Fibroblast of lung (primary cell): ENCODE measurements around the gene TMEM248. TPM values are rescaled to one million over a fixed set of nuclear protein-coding genes. Genes with fewer than 3 reads are reported as not detected.

Experiments used
- DNase-seq, 2 donors: peaks; one replicate each; pipeline versions ENCODE4 v3.0.0 to v3.0.0-alpha.2; 2010; ENCODE audit warnings: low read depth in 2 of 2
- H2AFZ ChIP-seq: 2 replicates; pipeline ENCODE4 v1.5.1; 2012; ENCODE audit warnings: low read length, control low read depth, inconsistent platforms
- H3K27ac ChIP-seq: 2 replicates; pipeline ENCODE4 v1.5.1; 2011; ENCODE audit warnings: low read length, control low read depth; ENCODE audit not compliant: insufficient read depth
- H3K27me3 ChIP-seq: 2 replicates; pipeline ENCODE4 v1.5.1; 2011; ENCODE audit warnings: mild to moderate bottlenecking, low read length; ENCODE audit not compliant: control insufficient read depth, insufficient read depth
- H3K36me3 ChIP-seq: 2 replicates; pipeline ENCODE4 v1.5.1; 2011; ENCODE audit warnings: low read length; ENCODE audit not compliant: control insufficient read depth, insufficient read depth
- H3K4me1 ChIP-seq: 2 replicates; pipeline ENCODE4 v1.5.1; 2011; ENCODE audit warnings: low read length; ENCODE audit not compliant: control insufficient read depth, insufficient read depth; ENCODE audit errors: extremely low read depth
- H3K4me2 ChIP-seq: 2 replicates; pipeline ENCODE4 v1.5.1; 2011; ENCODE audit warnings: low read length, control low read depth; ENCODE audit not compliant: insufficient read depth; ENCODE audit errors: extremely low read depth
- H3K4me3 ChIP-seq, 4 experiments: fragments of 200-600 bp in 1 of 4; sonication (generic) in 1 of 4; replicated peaks in 1 of 4; 2 replicates each; pipeline ENCODE4 v1.5.1; 2011 to 2016; ENCODE audit warnings: low read length in 4 of 4, low read depth in 3 of 4, mild to moderate bottlenecking in 3 of 4, control low read depth in 2 of 4, inconsistent platforms in 1 of 4, mixed read lengths in 1 of 4; ENCODE audit not compliant: insufficient read depth in 1 of 4; ENCODE audit errors: control extremely low read depth in 1 of 4
- H3K79me2 ChIP-seq: 2 replicates; pipeline ENCODE4 v1.5.1; 2012; ENCODE audit warnings: mild to moderate bottlenecking, low read length, inconsistent platforms; ENCODE audit not compliant: control insufficient read depth, insufficient read depth
- H3K9ac ChIP-seq: 2 replicates; pipeline ENCODE4 v1.5.1; 2011; ENCODE audit warnings: mild to moderate bottlenecking, low read length, control low read depth; ENCODE audit not compliant: insufficient read depth
- H3K9me3 ChIP-seq: 2 replicates; pipeline ENCODE4 v1.5.1; 2012; ENCODE audit warnings: low read depth, low read length; ENCODE audit not compliant: control insufficient read depth, insufficient read depth
- H4K20me1 ChIP-seq: 2 replicates; pipeline ENCODE4 v1.5.1; 2011; ENCODE audit warnings: low read length; ENCODE audit not compliant: control insufficient read depth, insufficient read depth; ENCODE audit errors: extremely low read depth
- CTCF ChIP-seq, 2 donors: IDR thresholded peaks in 1 of 2; conservative IDR thresholded peaks in 1 of 2; 1 replicate in 1 of 2; 2 replicates in 1 of 2; pipeline ENCODE4 v1.5.1; 2011 to 2012; ENCODE audit warnings: low read length in 2 of 2, control low read depth in 1 of 2, inconsistent platforms in 1 of 2, low read depth in 1 of 2, mild to moderate bottlenecking in 1 of 2
- EZH2 ChIP-seq: IDR thresholded peaks from 2 replicates; pipeline ENCODE4 v1.5.1; 2012; ENCODE audit warnings: low read length, control low read depth, mild to moderate bottlenecking; ENCODE audit errors: missing control alignments
- polyA plus RNA-seq, 2 donors: library from polyadenylated mRNA; depleted of rRNA in 1 of 2; stranded (reverse) in 1 of 2; unstranded in 1 of 2; fragments of >200 nt; gene quantifications; 2 replicates each; pipeline ENCODE4 v1.2.1, GENCODE V29; 2011 to 2012; ENCODE audit warnings: missing spikeins in 1 of 2
- total RNA-seq: library from RNA; depleted of rRNA; stranded (reverse); fragments of >200 nt; gene quantifications from 2 replicates; pipeline ENCODE4 v1.2.1, GENCODE V29; 2014

The TMEM248 gene
- total and polyA plus RNA-seq, 2 donors (not counting 1 experiment from before 2014, with no cell fraction given) = 65.7 to 162 TPM

DNA sequence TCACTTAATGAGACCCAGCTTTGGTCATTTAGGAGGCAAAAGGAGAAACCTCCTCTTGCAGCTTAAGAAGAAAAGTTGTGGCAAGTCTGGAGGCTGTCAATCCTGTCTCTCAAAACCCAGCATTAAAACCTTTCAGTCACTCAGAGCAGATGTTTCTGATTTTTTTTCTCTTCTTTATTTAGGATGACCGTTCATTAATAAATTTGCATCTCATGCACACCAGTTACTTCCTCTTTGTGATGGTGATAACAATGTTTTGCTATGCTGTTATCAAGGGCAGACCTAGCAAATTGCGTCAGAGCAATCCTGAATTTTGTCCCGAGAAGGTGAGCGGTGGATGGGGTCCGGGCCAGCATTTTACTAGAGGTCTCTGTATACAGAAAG lies 32.0 kb downstream of the TMEM248 start:
- Histone ChIP-seq H3K9me3 (no peaks in the 10 kb centered on the region), H3K27me3 (no peaks in the 10 kb centered on the region), H3K36me3 (peaks cover 15% of the 10 kb centered on the region), H3K9ac (no peak overlapping the region), H4K20me1 (no peaks in the 10 kb centered on the region), H3K4me2 (peak overlapping the region; percentile 68), H3K27ac (peak overlapping the region; percentile 54), H3K4me1 (peaks cover 11% of the 10 kb centered on the region), H2AFZ (no peak overlapping the region), H3K79me2 (no peaks in the 10 kb centered on the region), H3K4me3 (no peak overlapping the region)
- DNase-seq = no peak
- TF ChIP-seq CTCF (conservative IDR thresholded peaks at IDR 0.05 in 1 of 2, IDR thresholded peaks at IDR 0.05 in 1 of 2; ENCODE audit: low read depth in 1 of 2, low read length in 2 of 2) (no peak), EZH2 (no peak)

DNA sequence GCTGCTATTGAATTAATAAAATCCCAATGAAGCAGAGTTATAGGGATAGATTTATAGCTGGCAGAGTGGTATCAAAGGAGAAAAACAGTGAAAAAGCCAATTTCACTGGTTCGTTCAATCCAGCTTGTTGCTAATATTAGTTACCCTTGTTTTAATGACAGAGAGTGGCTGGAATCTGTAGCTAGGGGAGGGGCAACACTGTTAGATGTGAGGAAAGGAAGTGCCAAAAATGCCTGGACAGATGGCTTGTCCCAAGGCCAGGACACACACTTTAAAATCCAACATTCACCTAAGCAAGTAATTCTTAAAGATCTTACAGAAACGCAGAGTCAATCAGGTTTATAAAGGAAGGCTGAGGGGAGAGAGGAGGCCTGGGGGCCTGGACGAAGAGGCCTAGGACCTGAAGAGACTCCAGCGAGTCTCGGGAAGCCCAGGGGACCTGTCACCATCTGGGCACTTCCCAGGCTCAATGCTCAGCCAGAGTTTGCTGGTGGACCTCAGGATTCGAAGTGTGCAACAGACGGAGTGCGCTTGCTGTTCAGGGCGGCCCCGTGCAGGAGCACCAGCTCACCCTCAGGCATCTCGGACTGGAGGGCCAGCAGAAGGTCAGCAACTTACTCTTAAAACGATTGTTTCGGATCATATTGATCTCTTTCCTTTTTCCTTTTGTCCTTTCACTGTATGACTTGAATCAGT lies 36.7 kb downstream of the TMEM248 start:
- Histone ChIP-seq H3K27ac (no peak overlapping the region), H3K9ac (no peak overlapping the region)

More for the DNA sequence above, 36.7 kb downstream of the TMEM248 start:
- H3K27me3 ChIP-seq = no peaks in the 10 kb centered on the region
- H4K20me1 ChIP-seq = no peaks in the 10 kb centered on the region
- H3K9me3 ChIP-seq = no peaks in the 10 kb centered on the region
- H3K36me3 ChIP-seq = peaks cover 20% of the 10 kb centered on the region
- TF ChIP-seq EZH2 = no peak
- TF ChIP-seq CTCF (conservative IDR thresholded peaks at IDR 0.05 in 1 of 2, IDR thresholded peaks at IDR 0.05 in 1 of 2; ENCODE audit: low read depth in 1 of 2, low read length in 2 of 2) = no peak
- no peak for DNase-seq
- H3K4me1 ChIP-seq = peaks cover 5% of the 10 kb centered on the region
- H3K4me3 ChIP-seq = no peak overlapping the region
- no peak overlapping the region for H2AFZ ChIP-seq
- no peak overlapping the region for H3K4me2 ChIP-seq
- no peaks in the 10 kb centered on the region for H3K79me2 ChIP-seq
